ENCODE results near the gene TPRA1.

- TF ChIP-seq CTCF (conservative IDR thresholded peaks at IDR 0.05 in 1 of 2, IDR thresholded peaks at IDR 0.05 in 1 of 2; ENCODE audit: low read depth in 1 of 2, low read length in 2 of 2): no peak
- TF ChIP-seq EZH2 (IDR thresholded peaks at IDR 0.05; ENCODE audit: low read length, missing control alignments): no peak
These were observed 13.1 kb downstream of the TPRA1 start for GRCh38 chr3:127577448-127577847.
